Activated CD4-positive, alpha-beta T cell treated with anti-CD3 and anti-CD28 coated beads for 36 hours (primary cell): ENCODE data around the gene KCNH8. TPM values are rescaled to one million over a fixed set of nuclear protein-coding genes. Genes with fewer than 3 reads are reported as not detected.

ENCODE experiments used
- ATAC-seq: fragments of 200-7000 bp; cut with Tn5 transposase; one replicate; pipeline ENCODE4 v1.10.0; 2021; ENCODE audit warnings: mild to moderate bottlenecking, moderate library complexity
- CTCF ChIA-PET: fragments of 350-600 bp; sonication (Branson Sonifier 250); formaldehyde crosslinking; loops from one replicate; lab custom pipeline; 2021; ENCODE audit warnings: antibody characterized with exemption; lab: Charles Lee
- POLR2A ChIA-PET: fragments of 350-600 bp; sonication (Branson Sonifier 250); formaldehyde crosslinking; loops from one replicate; lab custom pipeline; 2021; ENCODE audit warnings: antibody characterized with exemption, inconsistent platforms; lab: Charles Lee
- DNase-seq: peaks from one replicate; pipeline ENCODE4 v3.0.0-alpha.2; 2020
- H3K27ac Mint-ChIP-seq: one replicate; pipeline ENCODE4 v1.8.0; 2021; ENCODE audit warnings: mixed read lengths
- H3K27me3 Mint-ChIP-seq: one replicate; pipeline ENCODE4 v1.8.0; 2021; ENCODE audit warnings: mixed read lengths
- H3K36me3 Mint-ChIP-seq: one replicate; pipeline ENCODE4 v1.8.0; 2021; ENCODE audit warnings: low read depth, mixed read lengths
- H3K4me1 Mint-ChIP-seq: one replicate; pipeline ENCODE4 v1.8.0; 2021; ENCODE audit warnings: mixed read lengths
- H3K4me3 Mint-ChIP-seq: one replicate; pipeline ENCODE4 v1.8.0; 2021; ENCODE audit warnings: mild to moderate bottlenecking, moderate library complexity, mixed read lengths
- H3K9me3 Mint-ChIP-seq: one replicate; pipeline ENCODE4 v1.8.0; 2021; ENCODE audit warnings: low read depth, mixed read lengths
- intact Hi-C, 2 experiments: fragments of 100-400 bp; cut with DNase I in 1 of 2; cut with micrococcal nuclease in 1 of 2; formaldehyde crosslinking; loops; one replicate each; pipeline versions ENCODE4 v1.14.2 to v1.15.1; 2022 to 2024; cut with DNase I, micrococcal nuclease
- total RNA-seq, 2 experiments: library from RNA; stranded (reverse); gene quantifications; one replicate each; pipeline ENCODE4 v1.2.3, GENCODE V29; 2021

Gene KCNH8
- total RNA-seq, 2 experiments from 2014 or later, result 0.05 TPM; not detected in 1

- ATAC-seq, result no peak
- intact Hi-C loops, result no loop called here
- DNase-seq, result no peak
- Mint-ChIP-seq H3K36me3 (no peaks in the 10 kb centered on the region), H3K4me1 (peaks cover 3% of the 10 kb centered on the region), H3K9me3 (peaks cover 3% of the 10 kb centered on the region), H3K4me3 (no peak overlapping the region), H3K27me3 (no peaks in the 10 kb centered on the region), H3K27ac (no peak overlapping the region)
- ChIA-PET CTCF (interaction anchor here (0.5 kb wide), 1 partner anchor 16 kb away, joined by 3 read pairs; no protein-coding TSS in a partner anchor), POLR2A (no interaction called here)
Observed at GRCh38 chr3:19254784-19255338, 106.6 kb downstream of the KCNH8 start.

- Mint-ChIP-seq H3K4me3 (no peak overlapping the region), H3K9me3 (peaks cover 3% of the 10 kb centered on the region), H3K4me1 (peaks cover 3% of the 10 kb centered on the region), H3K27me3 (no peaks in the 10 kb centered on the region), H3K36me3 (no peaks in the 10 kb centered on the region), H3K27ac (no peak overlapping the region)
- CTCF ChIA-PET, result no interaction called here
- POLR2A ChIA-PET, result no interaction called here
- intact Hi-C loops, result no loop called here
- DNase-seq, result no peak
- ATAC-seq, result no peak
Observed at GRCh38 chr3:19256313-19256712, 108.0 kb downstream of the KCNH8 start.

GRCh38 chr3:19263606-19264005 is 115.3 kb downstream of the KCNH8 start:
- Mint-ChIP-seq H3K27ac (no peak overlapping the region), H3K27me3 (no peaks in the 10 kb centered on the region), H3K36me3 (no peaks in the 10 kb centered on the region), H3K4me3 (no peak overlapping the region), H3K4me1 (no peaks in the 10 kb centered on the region), H3K9me3 (no peaks in the 10 kb centered on the region)
- no peak for DNase-seq
- intact Hi-C loops, result no loop called here
- CTCF ChIA-PET, result no interaction called here
- POLR2A ChIA-PET, result no interaction called here
- ATAC-seq, result no peak

- no peak overlapping the region for H3K27ac Mint-ChIP-seq
- CTCF ChIA-PET, result no interaction called here
- H3K36me3 Mint-ChIP-seq, result no peaks in the 10 kb centered on the region
- POLR2A ChIA-PET, result no interaction called here
- DNase-seq, result no peak
- ATAC-seq, result no peak
- H3K27me3 Mint-ChIP-seq, result no peaks in the 10 kb centered on the region
- no peak overlapping the region for H3K4me3 Mint-ChIP-seq
- H3K4me1 Mint-ChIP-seq, result no peaks in the 10 kb centered on the region
- H3K9me3 Mint-ChIP-seq, result no peaks in the 10 kb centered on the region
- intact Hi-C loops, result no loop called here
Observed at GRCh38 chr3:19264424-19264823, 116.1 kb downstream of the KCNH8 start.

- intact Hi-C loops, result no loop called here
- ChIA-PET CTCF (no interaction called here), POLR2A (no interaction called here)
- no peaks in the 10 kb centered on the region for H3K4me1 Mint-ChIP-seq
- DNase-seq, result no peak
- no peak for ATAC-seq
- H3K27ac Mint-ChIP-seq, result no peak overlapping the region
- H3K9me3 Mint-ChIP-seq, result no peaks in the 10 kb centered on the region
- H3K4me3 Mint-ChIP-seq, result no peak overlapping the region
- no peaks in the 10 kb centered on the region for H3K36me3 Mint-ChIP-seq
- H3K27me3 Mint-ChIP-seq, result no peaks in the 10 kb centered on the region
Observed at GRCh38 chr3:19267040-19267439, 118.7 kb downstream of the KCNH8 start.

- Mint-ChIP-seq H3K27ac (no peak overlapping the region), H3K36me3 (no peaks in the 10 kb centered on the region), H3K4me3 (no peak overlapping the region), H3K4me1 (no peaks in the 10 kb centered on the region), H3K9me3 (no peaks in the 10 kb centered on the region), H3K27me3 (no peaks in the 10 kb centered on the region)
- ATAC-seq (no peak), DNase-seq (no peak)
- CTCF ChIA-PET, result no interaction called here
- POLR2A ChIA-PET, result no interaction called here
- intact Hi-C loops, result no loop called here
Observed at GRCh38 chr3:19270481-19270880, 122.2 kb downstream of the KCNH8 start.

GRCh38 chr3:19272296-19272695 is 124.0 kb downstream of the KCNH8 start:
- H3K36me3 Mint-ChIP-seq, result no peaks in the 10 kb centered on the region
- POLR2A ChIA-PET, result no interaction called here
- H3K4me3 Mint-ChIP-seq, result no peak overlapping the region
- intact Hi-C loops, result no loop called here
- no peak for ATAC-seq
- no peaks in the 10 kb centered on the region for H3K4me1 Mint-ChIP-seq
- no peaks in the 10 kb centered on the region for H3K27me3 Mint-ChIP-seq
- CTCF ChIA-PET, result no interaction called here
- H3K9me3 Mint-ChIP-seq, result no peaks in the 10 kb centered on the region
- H3K27ac Mint-ChIP-seq, result no peak overlapping the region
- DNase-seq, result no peak

- DNase-seq, result no peak
- H3K27ac Mint-ChIP-seq, result no peak overlapping the region
- no peaks in the 10 kb centered on the region for H3K4me1 Mint-ChIP-seq
- ChIA-PET CTCF (no interaction called here), POLR2A (no interaction called here)
- no peak for ATAC-seq
- intact Hi-C loops, result no loop called here
- H3K4me3 Mint-ChIP-seq, result no peak overlapping the region
- no peaks in the 10 kb centered on the region for H3K9me3 Mint-ChIP-seq
- no peaks in the 10 kb centered on the region for H3K36me3 Mint-ChIP-seq
- no peaks in the 10 kb centered on the region for H3K27me3 Mint-ChIP-seq
Observed at GRCh38 chr3:19273091-19273490, 124.8 kb downstream of the KCNH8 start.

- H3K9me3 Mint-ChIP-seq, result no peaks in the 10 kb centered on the region
- intact Hi-C loops, result no loop called here
- CTCF ChIA-PET, result no interaction called here
- no peaks in the 10 kb centered on the region for H3K27me3 Mint-ChIP-seq
- no peak for DNase-seq
- no peaks in the 10 kb centered on the region for H3K4me1 Mint-ChIP-seq
- H3K36me3 Mint-ChIP-seq, result no peaks in the 10 kb centered on the region
- no peak overlapping the region for H3K4me3 Mint-ChIP-seq
- no peak for ATAC-seq
- POLR2A ChIA-PET, result no interaction called here
- H3K27ac Mint-ChIP-seq, result no peak overlapping the region
Observed at GRCh38 chr3:19274576-19274975, 126.3 kb downstream of the KCNH8 start.

GRCh38 chr3:19284974-19285373 is 136.7 kb downstream of the KCNH8 start:
- Mint-ChIP-seq H3K9me3 (no peaks in the 10 kb centered on the region), H3K4me3 (no peak overlapping the region), H3K4me1 (no peaks in the 10 kb centered on the region), H3K27ac (no peak overlapping the region), H3K27me3 (no peaks in the 10 kb centered on the region), H3K36me3 (no peaks in the 10 kb centered on the region)
- ATAC-seq (no peak), DNase-seq (no peak)
- CTCF ChIA-PET, result no interaction called here
- intact Hi-C loops, result no loop called here
- POLR2A ChIA-PET, result no interaction called here

- ChIA-PET CTCF (interaction anchor here (0.6 kb wide), 1 partner anchor 12 kb away, joined by 3 read pairs; no protein-coding TSS in a partner anchor), POLR2A (interaction anchor here (0.6 kb wide), 1 partner anchor 29 kb away, joined by 4 read pairs; no protein-coding TSS in a partner anchor)
- intact Hi-C loops, result no loop called here
- DNase-seq (no peak), ATAC-seq (no peak)
- Mint-ChIP-seq H3K4me3 (no peak overlapping the region), H3K27ac (no peak overlapping the region), H3K4me1 (no peaks in the 10 kb centered on the region), H3K9me3 (no peaks in the 10 kb centered on the region), H3K36me3 (no peaks in the 10 kb centered on the region), H3K27me3 (no peaks in the 10 kb centered on the region)
Observed at GRCh38 chr3:19293295-19293694, 145.0 kb downstream of the KCNH8 start.

- Mint-ChIP-seq H3K36me3 (no peaks in the 10 kb centered on the region), H3K27me3 (no peaks in the 10 kb centered on the region), H3K9me3 (no peaks in the 10 kb centered on the region), H3K4me1 (no peaks in the 10 kb centered on the region), H3K27ac (no peak overlapping the region), H3K4me3 (no peak overlapping the region)
- no peak for DNase-seq
- POLR2A ChIA-PET, result no interaction called here
- CTCF ChIA-PET, result no interaction called here
- ATAC-seq, result no peak
- intact Hi-C loops, result no loop called here
Observed at GRCh38 chr3:19295208-19295607, 146.9 kb downstream of the KCNH8 start.
